GM13977 (cell line): ENCODE measurements around the gene AP2B1.

Experiments used
- DNase-seq: peaks from one replicate; pipeline ENCODE4 v3.0.0; 2012; ENCODE audit warnings: low spot score
- CTCF ChIP-seq: IDR thresholded peaks from 2 replicates; pipeline ENCODE4 v1.5.1; 2012; ENCODE audit warnings: mild to moderate bottlenecking, control low read depth; ENCODE audit not compliant: insufficient read depth; ENCODE audit errors: extremely low read depth, missing control alignments
- in situ Hi-C: fragments of 300-500 bp; cut with MboI; formaldehyde crosslinking; loops from one replicate; pipeline ENCODE4 v1.12.0; 2022; ENCODE audit warnings: low sequenced_read_pairs, low pct_unique_long_range_greater_than_20kb, mixed read lengths, inconsistent platforms; ENCODE audit not compliant: unreplicated experiment

Gene AP2B1

GRCh38 chr17:35757243-35757642 lies 170.1 kb downstream of the AP2B1 start:
- no peak for DNase-seq
- in situ Hi-C loops, result no loop called here
- no peak for TF ChIP-seq CTCF

- DNase-seq, result no peak
- TF ChIP-seq CTCF, result no peak
- in situ Hi-C loops, result no loop called here
Observed at GRCh38 chr17:35760587-35760986, 173.5 kb downstream of the AP2B1 start, which contains the start of gene C17orf50. Gene C17orf50, plus strand, starts transcription at chr17:35760887. Its CDS starts 55 bp downstream, at chr17:35760942.

GRCh38 chr17:35761601-35762000 lies 174.5 kb downstream of the AP2B1 start:
- no peak for DNase-seq
- in situ Hi-C loops, result no loop called here
- TF ChIP-seq CTCF, result no peak

GRCh38 chr17:35763767-35764122 lies 176.6 kb downstream of the AP2B1 start:
- TF ChIP-seq CTCF, result no peak
- in situ Hi-C loops, result no loop called here
- DNase-seq, result no peak

GRCh38 chr17:35764123-35764991 lies 177.2 kb downstream of the AP2B1 start:
- peak; percentile 98 for DNase-seq
- in situ Hi-C loops, result no loop called here
- peak; percentile 99 for TF ChIP-seq CTCF

GRCh38 chr17:35765086-35765710 lies 178.1 kb downstream of the AP2B1 start:
- no peak for DNase-seq
- no peak for TF ChIP-seq CTCF
- in situ Hi-C loops, result no loop called here
